Measurements from ENCODE around the gene FEM1B.

- no peak for TF ChIP-seq CTCF (IDR thresholded peaks at IDR 0.05)
- no peak for TF ChIP-seq ZFX (IDR thresholded peaks at IDR 0.05; ENCODE audit: borderline replicate concordance)
Observed at GRCh38 chr15:68319997-68320396, 42.5 kb downstream of the FEM1B start.

Measured in 22Rv1 (cell line).